ENCODE measurements around the gene RAB15.
A peak's percentile ranks its signal among the peaks of the same experiment; 100 is the strongest.

Gene RAB15

GRCh38 chr14:64971943-64972791, at the start of gene RAB15:
TSS of gene RAB15 (minus strand) at chr14:64972336. CDS start at chr14:64972076, 260 bp downstream.
- H3K36me3 ChIP-seq (ENCODE audit: control insufficient read depth, insufficient read depth, low read length), result no peaks in the 10 kb centered on the region
- H3K9ac ChIP-seq, result peak within 1 kb of the TSS; percentile 71
- peak within 1 kb of the TSS; percentile 78 for H2AFZ ChIP-seq
- no peaks in the 10 kb centered on the region for H3K27me3 ChIP-seq (ENCODE audit: control insufficient read depth, insufficient read depth, low read length)
- H3K27ac ChIP-seq, result peak within 1 kb of the TSS; percentile 88
- H3K4me1 ChIP-seq, result peaks cover 28% of the 10 kb centered on the region
- H3K79me2 ChIP-seq, result peaks cover 7% of the 10 kb centered on the region
- H3K9me3 ChIP-seq (ENCODE audit: control insufficient read depth, low read length), result no peaks in the 10 kb centered on the region
- peak within 1 kb of the TSS; percentile 84 for H3K4me3 ChIP-seq (ENCODE audit: low read depth, low read length)
- peak within 1 kb of the TSS; percentile 93 for H3K4me2 ChIP-seq (ENCODE audit: low read length)
- no peak for TF ChIP-seq CTCF (IDR thresholded peaks at IDR 0.05)

DNA sequence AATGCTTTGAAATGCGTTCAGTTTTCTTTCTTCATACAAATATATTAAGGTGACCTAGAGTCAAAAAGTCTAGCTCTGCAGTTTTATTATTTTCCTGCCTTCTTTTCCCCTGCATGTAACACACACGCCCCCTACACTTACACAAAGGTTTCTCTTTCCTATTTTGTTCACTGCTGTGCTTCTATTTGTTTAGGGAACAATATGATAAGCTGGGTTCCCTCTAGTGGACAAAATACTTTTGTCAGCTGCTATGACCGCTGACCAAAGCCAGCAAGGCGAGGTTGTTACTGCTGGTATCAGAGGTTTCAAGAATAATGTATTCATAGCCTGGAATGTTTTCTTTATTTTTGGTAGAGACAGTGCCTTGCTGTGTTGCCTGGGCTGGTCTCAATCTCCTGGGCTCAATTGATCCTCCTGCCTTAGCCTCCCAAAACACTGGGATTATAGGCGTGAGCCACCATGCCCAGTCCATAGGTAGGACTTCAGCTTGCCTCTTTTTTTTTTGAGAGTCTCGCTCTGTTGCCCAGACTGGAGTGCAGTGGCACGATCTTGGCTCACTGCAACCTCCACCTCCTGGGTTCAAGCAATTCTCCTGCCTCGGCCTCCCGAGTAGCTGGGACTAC, 47.9 kb upstream of the RAB15 start:
- Histone ChIP-seq H3K36me3 (ENCODE audit: control insufficient read depth, insufficient read depth, low read length) (no peaks in the 10 kb centered on the region), H3K4me3 (ENCODE audit: low read depth, low read length) (no peak overlapping the region), H3K27ac (no peak overlapping the region), H3K79me2 (peaks cover 2% of the 10 kb centered on the region), H3K9me3 (ENCODE audit: control insufficient read depth, low read length) (no peaks in the 10 kb centered on the region), H3K4me1 (peaks cover 3% of the 10 kb centered on the region), H3K27me3 (ENCODE audit: control insufficient read depth, insufficient read depth, low read length) (no peaks in the 10 kb centered on the region), H3K9ac (no peak overlapping the region), H2AFZ (no peak overlapping the region), H3K4me2 (ENCODE audit: low read length) (no peak overlapping the region)
- TF ChIP-seq CTCF (IDR thresholded peaks at IDR 0.05), result peak; percentile 78

GRCh38 chr14:65016471-65016870, 44.3 kb upstream of the RAB15 start:
- H3K4me3 ChIP-seq (ENCODE audit: low read depth, low read length), result no peak overlapping the region
- no peak overlapping the region for H3K4me2 ChIP-seq (ENCODE audit: low read length)
- H3K4me1 ChIP-seq, result peaks cover 3% of the 10 kb centered on the region
- H3K36me3 ChIP-seq (ENCODE audit: control insufficient read depth, insufficient read depth, low read length), result no peaks in the 10 kb centered on the region
- no peaks in the 10 kb centered on the region for H3K27me3 ChIP-seq (ENCODE audit: control insufficient read depth, insufficient read depth, low read length)
- no peaks in the 10 kb centered on the region for H3K9me3 ChIP-seq (ENCODE audit: control insufficient read depth, low read length)
- TF ChIP-seq CTCF (IDR thresholded peaks at IDR 0.05), result no peak
- H2AFZ ChIP-seq, result no peak overlapping the region
- no peaks in the 10 kb centered on the region for H3K79me2 ChIP-seq
- no peak overlapping the region for H3K9ac ChIP-seq
- H3K27ac ChIP-seq, result no peak overlapping the region

DNA sequence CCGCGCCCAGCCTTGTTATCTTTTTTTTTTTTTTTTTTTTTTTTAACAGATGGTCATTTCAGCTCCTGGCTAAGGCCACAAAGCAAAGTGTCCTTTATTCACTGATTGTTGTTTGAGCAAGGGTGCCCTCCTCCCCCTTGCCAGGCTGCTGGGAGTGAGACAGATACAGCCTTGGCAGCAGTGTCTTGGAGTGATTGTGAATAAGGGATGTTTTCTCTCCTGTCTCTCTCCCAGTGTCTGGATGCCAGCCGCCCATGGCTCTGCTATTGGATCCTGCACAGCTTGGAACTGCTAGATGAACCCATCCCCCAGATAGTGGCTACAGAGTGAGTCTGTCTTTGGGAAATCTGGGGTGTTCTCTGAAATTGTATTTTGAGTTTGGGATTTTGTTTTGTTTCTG, 43.3 kb upstream of the RAB15 start:
- H3K4me1 ChIP-seq, result peaks cover 3% of the 10 kb centered on the region
- H2AFZ ChIP-seq, result no peak overlapping the region
- no peak overlapping the region for H3K4me3 ChIP-seq (ENCODE audit: low read depth, low read length)
- TF ChIP-seq CTCF (IDR thresholded peaks at IDR 0.05), result no peak
- no peaks in the 10 kb centered on the region for H3K36me3 ChIP-seq (ENCODE audit: control insufficient read depth, insufficient read depth, low read length)
- no peaks in the 10 kb centered on the region for H3K79me2 ChIP-seq
- H3K4me2 ChIP-seq (ENCODE audit: low read length), result no peak overlapping the region
- no peaks in the 10 kb centered on the region for H3K9me3 ChIP-seq (ENCODE audit: control insufficient read depth, low read length)
- H3K27ac ChIP-seq, result no peak overlapping the region
- no peaks in the 10 kb centered on the region for H3K27me3 ChIP-seq (ENCODE audit: control insufficient read depth, insufficient read depth, low read length)
- H3K9ac ChIP-seq, result no peak overlapping the region

Measured in parathyroid adenoma (tissue), 2 donors.